K562 (cell line): ENCODE results near the gene PTPRC. TPM values are rescaled to one million over a fixed set of nuclear protein-coding genes. Genes with fewer than 3 reads are reported as not detected.

Experiments used
- AFF4 ChIP-seq: sonication (generic); formaldehyde crosslinking; IDR thresholded peaks from 2 replicates; pipeline ENCODE4 v1.8.0; 2023; ENCODE audit warnings: mild to moderate bottlenecking, missing genetic modification reagents
- ELF4 ChIP-seq: fragments of 450-650 bp; formaldehyde crosslinking; IDR thresholded peaks from 2 replicates; pipeline ENCODE4 v1.4.0; 2022; ENCODE audit warnings: missing genetic modification characterization
- EZH2 ChIP-seq: IDR thresholded peaks from 2 replicates; pipeline ENCODE4 v1.6.1; 2012; ENCODE audit warnings: low read depth, mild to moderate bottlenecking, inconsistent platforms, low read length, borderline replicate concordance
- GABPB1 ChIP-seq: sonication (generic); formaldehyde crosslinking; IDR thresholded peaks from 2 replicates; pipeline ENCODE4 v1.8.0; 2022; ENCODE audit warnings: mild to moderate bottlenecking, missing genetic modification reagents
- MCM3 ChIP-seq: fragments of 450-650 bp; IDR thresholded peaks from 2 replicates; pipeline ENCODE4 v1.6.1; 2016
- PCBP1 ChIP-seq: fragments of 200-400 bp; formaldehyde crosslinking; IDR thresholded peaks from 2 replicates; pipeline ENCODE4 v1.6.1; 2018; ENCODE audit warnings: mild to moderate bottlenecking, low read depth, low read length; ENCODE audit not compliant: poor library complexity, severe bottlenecking
- SP1 ChIP-seq: sonication (generic); formaldehyde crosslinking; IDR thresholded peaks from 2 replicates; pipeline ENCODE4 v1.8.1; 2022; ENCODE audit warnings: mild to moderate bottlenecking, missing genetic modification reagents
- STAT5B ChIP-seq: fragments of 250-450 bp; sonication (Bioruptor Pico); IDR thresholded peaks from 2 replicates; pipeline ENCODE4 v1.8.0; 2021; ENCODE audit warnings: mild to moderate bottlenecking, inconsistent platforms
- ZNF134 ChIP-seq: fragments of 250-450 bp; sonication (Bioruptor Pico); conservative IDR thresholded peaks from 2 replicates; pipeline ENCODE4 v1.4.0; 2020
- ZNF407 ChIP-seq: fragments of 450-650 bp; IDR thresholded peaks from 2 replicates; pipeline ENCODE4 v1.6.1; 2016; ENCODE audit warnings: low read depth
- ZNF766 ChIP-seq: fragments of 200-800 bp; sonication (Bioruptor generic); conservative IDR thresholded peaks from 2 replicates; pipeline ENCODE4 v1.6.1; 2016; ENCODE audit warnings: missing genetic modification characterization, missing compliant biosample characterization
- polyA plus RNA-seq, 8 experiments: library from polyadenylated mRNA; depleted of rRNA in 4 of 8; stranded (reverse) in 5 of 8; unstranded in 3 of 8; fragments of >200 nt; fragmentation: Nextera tagmentation in 2 of 8; fragmentation: Illumina TruSeq in 1 of 8; extraction: Ambion mirVana in 2 of 8; extraction: Trizol in 1 of 8; gene quantifications; 2 replicates each; pipeline versions ENCODE4 v1.2.1 to v1.2.3, GENCODE V29; 2011 to 2014; ENCODE audit warnings: inconsistent platforms in 1 of 8, missing spikeins in 1 of 8
- total RNA-seq, 7 experiments: library from RNA; depleted of rRNA in 6 of 7; stranded (reverse); fragments of >200 nt in 6 of 7; fragmentation: Illumina TruSeq in 2 of 7; extraction: Trizol in 2 of 7; gene quantifications; 2 replicates each; pipeline versions ENCODE4 v1.2.1 to v1.2.3, GENCODE V29; 2011 to 2021; ENCODE audit warnings: low replicate concordance in 1 of 7
- TF ChIP-seq, protein P1 (sequence below): fragments of 200-400 bp; formaldehyde crosslinking; IDR thresholded peaks from 2 replicates; pipeline ENCODE4 v1.6.1; 2017; ENCODE audit warnings: mild to moderate bottlenecking, low read depth, low read length, moderate library complexity

PTPRC gene
- total and polyA plus RNA-seq, 9 of the 15 experiments (the other 6 are each of a cell fraction or from before 2014, with no cell fraction given): 7.1 to 107 (median 62.9) TPM

DNA sequence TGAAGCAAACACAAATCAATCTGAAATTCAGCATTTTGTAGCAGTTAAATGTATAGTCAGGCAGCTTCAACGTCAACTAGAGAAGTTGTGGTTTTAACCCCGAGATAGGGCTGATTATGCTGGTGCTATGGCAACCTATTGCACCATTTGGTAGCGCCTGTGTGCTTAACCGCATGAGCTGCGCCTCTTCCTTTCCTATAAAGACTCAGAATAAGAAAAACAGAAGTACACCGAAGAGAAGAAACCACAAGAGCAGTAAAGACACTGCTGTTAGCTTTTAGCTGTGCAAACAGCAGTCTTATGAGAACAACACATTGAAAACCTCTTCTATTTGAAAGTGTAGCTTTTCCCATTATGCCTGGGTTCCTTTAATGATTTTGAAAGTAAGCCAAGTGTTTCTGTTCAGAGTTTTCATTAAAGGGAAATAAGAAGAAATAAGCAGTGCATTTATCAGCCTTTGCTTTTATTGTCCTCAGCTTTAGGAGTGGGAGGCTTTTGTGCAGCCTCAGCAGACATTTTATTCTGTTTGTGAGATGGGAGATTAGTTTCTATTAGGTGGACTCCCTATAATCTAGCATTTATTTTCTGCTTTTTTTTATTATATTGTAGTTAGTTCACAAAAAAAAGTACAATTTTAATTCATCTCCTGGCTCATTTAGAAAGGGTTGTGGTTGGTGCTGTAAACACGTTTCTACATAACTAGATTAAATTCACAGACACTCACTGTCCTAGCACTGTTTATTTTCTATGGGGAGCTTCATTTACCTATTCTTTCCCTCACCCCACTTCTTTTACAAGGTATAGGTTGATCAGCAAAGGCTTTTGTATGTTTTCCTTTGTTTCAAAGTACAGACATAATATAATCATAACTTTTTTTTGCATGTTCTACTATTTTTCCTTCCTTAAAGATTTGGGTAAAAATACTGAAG is 43.3 kb downstream of the PTPRC start (continued):
- TF ChIP-seq EZH2 (no peak), SP1 (CRISPR knock-in tag) (no peak), ZNF407 (no peak), PCBP1 (no peak), MCM3 (no peak), AFF4 (CRISPR knock-in tag) (no peak), ZNF134 (no peak), ELF4 (CRISPR knock-in tag) (no peak), STAT5B (CRISPR knock-in tag) (no peak), ZNF766 (CRISPR knock-in tag) (peak; percentile 82; the same call in 1 of the 2 replicates), GABPB1 (CRISPR knock-in tag) (no peak)
- TF ChIP-seq, protein P1, sequence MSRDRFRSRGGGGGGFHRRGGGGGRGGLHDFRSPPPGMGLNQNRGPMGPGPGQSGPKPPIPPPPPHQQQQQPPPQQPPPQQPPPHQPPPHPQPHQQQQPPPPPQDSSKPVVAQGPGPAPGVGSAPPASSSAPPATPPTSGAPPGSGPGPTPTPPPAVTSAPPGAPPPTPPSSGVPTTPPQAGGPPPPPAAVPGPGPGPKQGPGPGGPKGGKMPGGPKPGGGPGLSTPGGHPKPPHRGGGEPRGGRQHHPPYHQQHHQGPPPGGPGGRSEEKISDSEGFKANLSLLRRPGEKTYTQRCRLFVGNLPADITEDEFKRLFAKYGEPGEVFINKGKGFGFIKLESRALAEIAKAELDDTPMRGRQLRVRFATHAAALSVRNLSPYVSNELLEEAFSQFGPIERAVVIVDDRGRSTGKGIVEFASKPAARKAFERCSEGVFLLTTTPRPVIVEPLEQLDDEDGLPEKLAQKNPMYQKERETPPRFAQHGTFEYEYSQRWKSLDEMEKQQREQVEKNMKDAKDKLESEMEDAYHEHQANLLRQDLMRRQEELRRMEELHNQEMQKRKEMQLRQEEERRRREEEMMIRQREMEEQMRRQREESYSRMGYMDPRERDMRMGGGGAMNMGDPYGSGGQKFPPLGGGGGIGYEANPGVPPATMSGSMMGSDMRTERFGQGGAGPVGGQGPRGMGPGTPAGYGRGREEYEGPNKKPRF: no peak
